WTC11 (cell line): Measurements from ENCODE around the gene GALNT18. TPM values are rescaled to one million over a fixed set of nuclear protein-coding genes. Genes with fewer than 3 reads are reported as not detected.

Experiments
- ATAC-seq: fragments of 200-7000 bp; cut with Tn5 transposase; 2 replicates; pipeline ENCODE4 v1.10.0; 2021; ENCODE audit warnings: mild to moderate bottlenecking, moderate library complexity
- CTCF ChIA-PET: fragments of 300-600 bp; sonication (Branson Sonifier 250); formaldehyde crosslinking; loops from one replicate; lab custom pipeline; 2021; ENCODE audit warnings: antibody characterized with exemption; lab: Charles Lee
- POLR2A ChIA-PET: fragments of 350-600 bp; sonication (Branson Sonifier 250); formaldehyde crosslinking; loops from one replicate; lab custom pipeline; 2021; ENCODE audit warnings: antibody characterized with exemption; lab: Charles Lee
- DNase-seq: peaks from one replicate; pipeline ENCODE4 v3.0.0; 2021; ENCODE audit warnings: low spot score
- H3K27ac Mint-ChIP-seq: 2 replicates; pipeline ENCODE4 v1.8.0; 2021; ENCODE audit warnings: mixed read lengths
- H3K27me3 Mint-ChIP-seq: 2 replicates; pipeline ENCODE4 v1.8.0; 2021; ENCODE audit warnings: low read depth, mild to moderate bottlenecking, moderate library complexity, mixed read lengths
- H3K36me3 Mint-ChIP-seq: 2 replicates; pipeline ENCODE4 v1.8.0; 2021; ENCODE audit warnings: mixed read lengths
- H3K4me1 Mint-ChIP-seq: 2 replicates; pipeline ENCODE4 v1.8.0; 2022; ENCODE audit warnings: mixed read lengths
- H3K4me3 Mint-ChIP-seq: 2 replicates; pipeline ENCODE4 v1.8.0; 2021; ENCODE audit warnings: mild to moderate bottlenecking, moderate library complexity, mixed read lengths
- H3K9me3 Mint-ChIP-seq: 2 replicates; pipeline ENCODE4 v1.8.0; 2021; ENCODE audit warnings: mixed read lengths
- CDX4 ChIP-seq: fragments of 250-450 bp; sonication (Bioruptor Pico); IDR thresholded peaks from 2 replicates; pipeline ENCODE4 v1.9.0; 2021; ENCODE audit warnings: moderate library complexity, mild to moderate bottlenecking, inconsistent platforms, borderline replicate concordance
- E2F4 ChIP-seq: sonication (generic); formaldehyde crosslinking; IDR thresholded peaks from 2 replicates; pipeline ENCODE4 v1.8.1; 2022; ENCODE audit warnings: low read depth, mild to moderate bottlenecking, moderate library complexity, missing genetic modification reagents, borderline replicate concordance
- GABPB1 ChIP-seq: sonication (generic); formaldehyde crosslinking; IDR thresholded peaks from 2 replicates; pipeline ENCODE4 v1.8.1; 2023; ENCODE audit warnings: mild to moderate bottlenecking, missing genetic modification reagents
- HMGA2 ChIP-seq: fragments of 250-450 bp; sonication (Bioruptor Pico); IDR thresholded peaks from 2 replicates; pipeline ENCODE4 v1.4.0; 2021; ENCODE audit warnings: mild to moderate bottlenecking, moderate library complexity
- IRF2 ChIP-seq: sonication (generic); formaldehyde crosslinking; IDR thresholded peaks from 2 replicates; pipeline ENCODE4 v1.8.0; 2022; ENCODE audit warnings: low read depth, missing genetic modification reagents, borderline replicate concordance
- JUN ChIP-seq: sonication (generic); formaldehyde crosslinking; IDR thresholded peaks from 2 replicates; pipeline ENCODE4 v1.8.0; 2023; ENCODE audit warnings: mild to moderate bottlenecking, missing genetic modification reagents
- MYBL2 ChIP-seq: sonication (generic); formaldehyde crosslinking; IDR thresholded peaks from 2 replicates; pipeline ENCODE4 v1.8.1; 2023; ENCODE audit warnings: mild to moderate bottlenecking, moderate library complexity, missing genetic modification reagents
- PRRX2 ChIP-seq: fragments of 250-450 bp; sonication (Bioruptor Pico); IDR thresholded peaks from 2 replicates; pipeline ENCODE4 v1.8.0; 2021; ENCODE audit warnings: mild to moderate bottlenecking
- ZMAT4 ChIP-seq: fragments of 250-450 bp; sonication (Bioruptor Pico); IDR thresholded peaks from 2 replicates; pipeline ENCODE4 v1.9.0; 2021; ENCODE audit warnings: mild to moderate bottlenecking
- ZNF232 ChIP-seq: sonication (generic); formaldehyde crosslinking; IDR thresholded peaks from 2 replicates; pipeline ENCODE4 v1.8.0; 2022; ENCODE audit warnings: mild to moderate bottlenecking, missing genetic modification reagents
- ZNF532 ChIP-seq: fragments of 250-450 bp; sonication (Bioruptor Pico); IDR thresholded peaks from 2 replicates; pipeline ENCODE4 v1.9.0; 2021; ENCODE audit warnings: mild to moderate bottlenecking, borderline replicate concordance
- total RNA-seq: library from RNA; stranded (reverse); gene quantifications from 3 replicates; pipeline ENCODE4 v1.2.3, GENCODE V29; 2021
- TF ChIP-seq, protein P1 (sequence below): sonication (generic); formaldehyde crosslinking; conservative IDR thresholded peaks from 2 replicates; pipeline ENCODE4 v1.8.1; 2023; ENCODE audit warnings: mild to moderate bottlenecking, low read depth, missing genetic modification reagents, moderate library complexity
- TF ChIP-seq, protein P2 (sequence below): sonication (generic); formaldehyde crosslinking; IDR thresholded peaks from 2 replicates; pipeline ENCODE4 v1.8.1; 2023; ENCODE audit warnings: mild to moderate bottlenecking, missing genetic modification reagents
- TF ChIP-seq, protein P3 (sequence below): sonication (generic); formaldehyde crosslinking; IDR thresholded peaks from 2 replicates; pipeline ENCODE4 v1.8.1; 2023; ENCODE audit warnings: mild to moderate bottlenecking, missing genetic modification reagents, moderate library complexity

The GALNT18 gene
- total RNA-seq, 1 experiment from 2014 or later, result 5.0 TPM

DNA sequence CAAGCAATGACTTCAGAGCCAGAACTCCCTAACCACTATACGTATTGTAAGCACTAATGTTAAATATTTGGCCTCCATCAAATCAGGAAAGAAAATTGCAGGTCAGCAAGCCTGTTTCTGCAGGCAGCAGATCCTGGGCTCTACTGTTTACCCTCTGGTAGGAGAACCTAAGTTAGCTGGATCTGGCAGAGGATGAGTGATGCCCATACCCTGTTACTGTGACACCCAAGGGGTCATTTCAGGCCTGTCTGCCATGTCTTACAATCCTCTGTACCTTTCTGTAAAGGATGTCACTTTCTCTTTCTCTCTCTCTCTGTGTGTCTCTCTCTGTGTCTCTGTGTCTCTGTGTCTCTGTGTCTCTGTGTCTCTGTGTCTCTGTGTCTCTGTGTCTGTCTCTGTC, 375.6 kb downstream of the GALNT18 start:
- H3K9me3 Mint-ChIP-seq, result peaks cover 20% of the 10 kb centered on the region
- POLR2A ChIA-PET, result no interaction called here
- H3K4me3 Mint-ChIP-seq, result no peak overlapping the region
- TF ChIP-seq, protein P1, sequence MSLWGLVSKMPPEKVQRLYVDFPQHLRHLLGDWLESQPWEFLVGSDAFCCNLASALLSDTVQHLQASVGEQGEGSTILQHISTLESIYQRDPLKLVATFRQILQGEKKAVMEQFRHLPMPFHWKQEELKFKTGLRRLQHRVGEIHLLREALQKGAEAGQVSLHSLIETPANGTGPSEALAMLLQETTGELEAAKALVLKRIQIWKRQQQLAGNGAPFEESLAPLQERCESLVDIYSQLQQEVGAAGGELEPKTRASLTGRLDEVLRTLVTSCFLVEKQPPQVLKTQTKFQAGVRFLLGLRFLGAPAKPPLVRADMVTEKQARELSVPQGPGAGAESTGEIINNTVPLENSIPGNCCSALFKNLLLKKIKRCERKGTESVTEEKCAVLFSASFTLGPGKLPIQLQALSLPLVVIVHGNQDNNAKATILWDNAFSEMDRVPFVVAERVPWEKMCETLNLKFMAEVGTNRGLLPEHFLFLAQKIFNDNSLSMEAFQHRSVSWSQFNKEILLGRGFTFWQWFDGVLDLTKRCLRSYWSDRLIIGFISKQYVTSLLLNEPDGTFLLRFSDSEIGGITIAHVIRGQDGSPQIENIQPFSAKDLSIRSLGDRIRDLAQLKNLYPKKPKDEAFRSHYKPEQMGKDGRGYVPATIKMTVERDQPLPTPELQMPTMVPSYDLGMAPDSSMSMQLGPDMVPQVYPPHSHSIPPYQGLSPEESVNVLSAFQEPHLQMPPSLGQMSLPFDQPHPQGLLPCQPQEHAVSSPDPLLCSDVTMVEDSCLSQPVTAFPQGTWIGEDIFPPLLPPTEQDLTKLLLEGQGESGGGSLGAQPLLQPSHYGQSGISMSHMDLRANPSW (CRISPR knock-in tag), result no peak
- no peak for TF ChIP-seq IRF2 (CRISPR knock-in tag)
- TF ChIP-seq, protein P2, sequence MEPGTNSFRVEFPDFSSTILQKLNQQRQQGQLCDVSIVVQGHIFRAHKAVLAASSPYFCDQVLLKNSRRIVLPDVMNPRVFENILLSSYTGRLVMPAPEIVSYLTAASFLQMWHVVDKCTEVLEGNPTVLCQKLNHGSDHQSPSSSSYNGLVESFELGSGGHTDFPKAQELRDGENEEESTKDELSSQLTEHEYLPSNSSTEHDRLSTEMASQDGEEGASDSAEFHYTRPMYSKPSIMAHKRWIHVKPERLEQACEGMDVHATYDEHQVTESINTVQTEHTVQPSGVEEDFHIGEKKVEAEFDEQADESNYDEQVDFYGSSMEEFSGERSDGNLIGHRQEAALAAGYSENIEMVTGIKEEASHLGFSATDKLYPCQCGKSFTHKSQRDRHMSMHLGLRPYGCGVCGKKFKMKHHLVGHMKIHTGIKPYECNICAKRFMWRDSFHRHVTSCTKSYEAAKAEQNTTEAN (CRISPR knock-in tag), result no peak
- TF ChIP-seq, protein P3, sequence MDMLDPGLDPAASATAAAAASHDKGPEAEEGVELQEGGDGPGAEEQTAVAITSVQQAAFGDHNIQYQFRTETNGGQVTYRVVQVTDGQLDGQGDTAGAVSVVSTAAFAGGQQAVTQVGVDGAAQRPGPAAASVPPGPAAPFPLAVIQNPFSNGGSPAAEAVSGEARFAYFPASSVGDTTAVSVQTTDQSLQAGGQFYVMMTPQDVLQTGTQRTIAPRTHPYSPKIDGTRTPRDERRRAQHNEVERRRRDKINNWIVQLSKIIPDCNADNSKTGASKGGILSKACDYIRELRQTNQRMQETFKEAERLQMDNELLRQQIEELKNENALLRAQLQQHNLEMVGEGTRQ (CRISPR knock-in tag), result no peak
- TF ChIP-seq GABPB1 (CRISPR knock-in tag), result no peak
- no peak for TF ChIP-seq ZMAT4 (CRISPR knock-in tag)
- no peak for TF ChIP-seq CDX4 (CRISPR knock-in tag)
- TF ChIP-seq HMGA2 (CRISPR knock-in tag), result no peak
- TF ChIP-seq JUN (CRISPR knock-in tag), result no peak
- TF ChIP-seq MYBL2 (CRISPR knock-in tag), result no peak
- no peak for TF ChIP-seq E2F4 (CRISPR knock-in tag)
- no peak for TF ChIP-seq ZNF232 (CRISPR knock-in tag)
- TF ChIP-seq ZNF532 (CRISPR knock-in tag), result no peak
- TF ChIP-seq PRRX2, result no peak
- no peak overlapping the region for H3K27ac Mint-ChIP-seq
- peaks cover 12% of the 10 kb centered on the region for H3K36me3 Mint-ChIP-seq
- CTCF ChIA-PET, result no interaction called here
- peaks cover 19% of the 10 kb centered on the region for H3K4me1 Mint-ChIP-seq
- ATAC-seq, result no peak
- peaks cover 10% of the 10 kb centered on the region for H3K27me3 Mint-ChIP-seq
- DNase-seq, result no peak
